GM12878 (cell line): Measurements from ENCODE around the gene AP1S3. TPM values are rescaled to one million over a fixed set of nuclear protein-coding genes. Genes with fewer than 3 reads are reported as not detected.

Experiments used
- BACH1 ChIP-seq: fragments of 450-650 bp; IDR thresholded peaks from 2 replicates; pipeline ENCODE4 v1.6.1; 2017; ENCODE audit warnings: mild to moderate bottlenecking, borderline replicate concordance
- CREB1 ChIP-seq: IDR thresholded peaks from 2 replicates; pipeline ENCODE4 v1.6.1; 2012; ENCODE audit warnings: low read depth, mild to moderate bottlenecking, inconsistent platforms
- CREM ChIP-seq: IDR thresholded peaks from 2 replicates; pipeline ENCODE4 v1.6.1; 2014; ENCODE audit warnings: antibody characterized with exemption, low read depth
- EED ChIP-seq: sonication (generic); IDR thresholded peaks from 2 replicates; pipeline ENCODE4 v1.6.1; 2016; ENCODE audit warnings: antibody characterized with exemption, low read depth
- EGR1 ChIP-seq, 2 experiments: IDR thresholded peaks; 1 replicate in 1 of 2; 2 replicates in 1 of 2; pipeline ENCODE4 v1.6.1; 2011 to 2012; ENCODE audit warnings: low read depth in 2 of 2, low read length in 2 of 2, borderline replicate concordance in 1 of 2, mild to moderate bottlenecking in 1 of 2, moderate library complexity in 1 of 2
- EP300 ChIP-seq, 2 experiments: fragments of 150-350 bp in 1 of 2; IDR thresholded peaks; 2 replicates each; pipeline ENCODE4 v1.6.1; 2011 to 2012; ENCODE audit warnings: low read depth in 2 of 2, low read length in 2 of 2, borderline replicate concordance in 1 of 2, improper control_type of control experiment in 1 of 2, inconsistent platforms in 1 of 2; ENCODE audit not compliant: control insufficient read depth in 1 of 2
- LARP7 ChIP-seq: fragments of 450-650 bp; IDR thresholded peaks from 2 replicates; pipeline ENCODE4 v1.6.1; 2017; ENCODE audit warnings: mild to moderate bottlenecking
- MXI1 ChIP-seq: fragments of 150-350 bp; IDR thresholded peaks from 2 replicates; pipeline ENCODE4 v1.6.1; 2011; ENCODE audit warnings: low read depth, mild to moderate bottlenecking, inconsistent platforms, low read length, improper control_type of control experiment
- NFYA ChIP-seq: IDR thresholded peaks from 2 replicates; pipeline ENCODE4 v1.6.1; 2011; ENCODE audit warnings: low read depth, mild to moderate bottlenecking, low read length, improper control_type of control experiment, borderline replicate concordance
- NR2C1 ChIP-seq: fragments of 450-650 bp; IDR thresholded peaks from 2 replicates; pipeline ENCODE4 v1.6.1; 2017; ENCODE audit warnings: antibody characterized with exemption, mild to moderate bottlenecking, moderate library complexity
- NR2F1 ChIP-seq: fragments of 450-650 bp; conservative IDR thresholded peaks from 2 replicates; pipeline ENCODE4 v1.6.1; 2017; ENCODE audit warnings: mild to moderate bottlenecking
- POLR2AphosphoS5 ChIP-seq: IDR thresholded peaks from 2 replicates; pipeline ENCODE4 v1.6.1; 2011; ENCODE audit warnings: mild to moderate bottlenecking, low read length, inconsistent platforms
- RB1 ChIP-seq: fragments of 450-650 bp; formaldehyde crosslinking; IDR thresholded peaks from 2 replicates; pipeline ENCODE4 v1.6.1; 2017; ENCODE audit warnings: mild to moderate bottlenecking, borderline replicate concordance
- RELA ChIP-seq: fragments of 450-650 bp; IDR thresholded peaks from 2 replicates; pipeline ENCODE4 v1.8.0; 2014; ENCODE audit warnings: borderline replicate concordance; ENCODE audit not compliant: partially characterized antibody
- RUNX3 ChIP-seq: IDR thresholded peaks from 2 replicates; pipeline ENCODE4 v1.6.1; 2012; ENCODE audit warnings: low read length, inconsistent platforms
- SIN3A ChIP-seq: IDR thresholded peaks from 2 replicates; pipeline ENCODE4 v1.6.1; 2012; ENCODE audit warnings: low read depth, low read length, improper control_type of control experiment
- YY1 ChIP-seq: IDR thresholded peaks from 2 replicates; pipeline ENCODE4 v1.6.1; 2011; ENCODE audit warnings: low read depth, mild to moderate bottlenecking, low read length
- ZNF217 ChIP-seq: fragments of 450-650 bp; IDR thresholded peaks from 2 replicates; pipeline ENCODE4 v1.6.1; 2017; ENCODE audit warnings: antibody characterized with exemption, mild to moderate bottlenecking
- ZNF24 ChIP-seq: fragments of 450-650 bp; IDR thresholded peaks from 2 replicates; pipeline ENCODE4 v1.6.1; 2017; ENCODE audit warnings: antibody characterized with exemption, mild to moderate bottlenecking
- ZZZ3 ChIP-seq: IDR thresholded peaks from 2 replicates; pipeline ENCODE4 v1.6.1; 2011; ENCODE audit warnings: low read depth; ENCODE audit not compliant: control insufficient read depth, insufficient read length
- polyA plus RNA-seq, 11 experiments: library from polyadenylated mRNA; depleted of rRNA in 4 of 11; unstranded in 6 of 11; stranded (reverse) in 5 of 11; fragments of >200 nt; fragmentation: Nextera tagmentation in 4 of 11; fragmentation: Illumina TruSeq in 1 of 11; extraction: Ambion mirVana in 4 of 11; extraction: Trizol in 1 of 11; gene quantifications; 1 replicate in 1 of 11; 2 replicates in 10 of 11; pipeline versions ENCODE4 v1.2.1 to v1.2.3, GENCODE V29; 2011 to 2016; ENCODE audit warnings: inconsistent platforms in 2 of 11, missing spikeins in 2 of 11, low read depth in 1 of 11
- total RNA-seq, 4 experiments: library from RNA; depleted of rRNA in 3 of 4; stranded (reverse); fragments of >200 nt in 3 of 4; fragmentation: Illumina TruSeq in 1 of 4; extraction: Trizol in 1 of 4; gene quantifications; 2 replicates each; pipeline versions ENCODE4 v1.2.1 to v1.2.3, GENCODE V29; 2013 to 2021
- TF ChIP-seq, protein P1 (sequence below): fragments of 450-650 bp; IDR thresholded peaks from 2 replicates; pipeline ENCODE4 v1.6.1; 2014; ENCODE audit warnings: mild to moderate bottlenecking
- TF ChIP-seq, protein P2 (sequence below): fragments of 450-650 bp; IDR thresholded peaks from 2 replicates; pipeline ENCODE4 v1.6.1; 2017; ENCODE audit warnings: mild to moderate bottlenecking, moderate library complexity
- TF ChIP-seq, protein P3 (sequence below): fragments of 450-650 bp; conservative IDR thresholded peaks from 2 replicates; pipeline ENCODE4 v1.6.1; 2017; ENCODE audit warnings: mild to moderate bottlenecking, moderate library complexity

The AP1S3 gene
- total and polyA plus RNA-seq, 10 of the 15 experiments (the other 5 are each of a cell fraction or from before 2014, with no cell fraction given), result 2.6 to 14.3 (median 9.2) TPM

DNA sequence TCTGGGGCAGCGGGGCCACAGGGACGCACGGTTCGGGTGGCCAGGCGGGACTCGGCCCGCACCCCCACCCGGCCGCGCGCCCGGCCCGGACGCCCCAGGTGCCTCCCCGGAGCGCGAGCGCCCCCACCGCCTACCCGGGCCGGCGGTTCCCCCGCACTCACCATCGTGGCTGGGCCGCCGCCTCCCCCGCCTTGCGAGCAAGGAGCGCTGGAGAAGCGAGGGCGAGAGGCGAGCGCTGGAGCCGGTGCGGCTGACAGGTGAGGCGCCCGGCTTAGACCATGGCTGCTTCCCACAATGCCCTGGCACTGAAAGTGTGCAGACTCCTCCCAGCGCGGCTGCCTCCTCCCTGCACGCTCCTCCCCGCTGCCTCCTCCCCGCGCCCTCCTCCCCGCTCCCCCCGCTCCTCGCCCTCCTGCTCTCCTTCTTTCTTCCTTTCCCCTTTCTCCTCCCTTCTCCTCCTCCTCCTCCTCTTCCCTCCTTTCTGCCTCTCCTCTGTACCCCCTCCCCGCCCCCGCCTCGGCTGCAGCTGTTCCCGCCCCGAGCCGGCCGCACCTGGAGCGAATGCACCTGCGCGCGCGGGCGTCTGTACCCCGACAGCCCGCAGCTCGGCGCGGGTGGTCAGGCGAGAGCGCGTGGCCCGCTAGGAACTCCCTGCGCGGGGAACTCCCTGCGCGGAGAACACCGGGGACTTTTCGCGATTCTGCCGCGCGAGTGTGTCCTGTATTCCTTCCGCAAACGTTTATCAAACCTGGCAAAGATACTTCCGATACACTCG is at the start of gene AP1S3 (continued):
- 0 out of 4 replicates have a peak, but pooled peaks of 1 of the 2 experiments have one; percentile 3 for TF ChIP-seq EP300 (IDR thresholded peaks at IDR 0.05; ENCODE audit: borderline replicate concordance in 1 of 2, control insufficient read depth in 1 of 2, low read depth in 2 of 2, low read length in 2 of 2)
- TF ChIP-seq MXI1, result peak; percentile 39; the same call in 1 of the 2 replicates
- peak; percentile 5; the same call in 1 of the 2 replicates for TF ChIP-seq RUNX3
- TF ChIP-seq, protein P1, sequence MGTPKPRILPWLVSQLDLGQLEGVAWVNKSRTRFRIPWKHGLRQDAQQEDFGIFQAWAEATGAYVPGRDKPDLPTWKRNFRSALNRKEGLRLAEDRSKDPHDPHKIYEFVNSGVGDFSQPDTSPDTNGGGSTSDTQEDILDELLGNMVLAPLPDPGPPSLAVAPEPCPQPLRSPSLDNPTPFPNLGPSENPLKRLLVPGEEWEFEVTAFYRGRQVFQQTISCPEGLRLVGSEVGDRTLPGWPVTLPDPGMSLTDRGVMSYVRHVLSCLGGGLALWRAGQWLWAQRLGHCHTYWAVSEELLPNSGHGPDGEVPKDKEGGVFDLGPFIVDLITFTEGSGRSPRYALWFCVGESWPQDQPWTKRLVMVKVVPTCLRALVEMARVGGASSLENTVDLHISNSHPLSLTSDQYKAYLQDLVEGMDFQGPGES, result 0 out of 2 replicates have a peak, but pooled peaks have one; percentile 16
- TF ChIP-seq, protein P2, sequence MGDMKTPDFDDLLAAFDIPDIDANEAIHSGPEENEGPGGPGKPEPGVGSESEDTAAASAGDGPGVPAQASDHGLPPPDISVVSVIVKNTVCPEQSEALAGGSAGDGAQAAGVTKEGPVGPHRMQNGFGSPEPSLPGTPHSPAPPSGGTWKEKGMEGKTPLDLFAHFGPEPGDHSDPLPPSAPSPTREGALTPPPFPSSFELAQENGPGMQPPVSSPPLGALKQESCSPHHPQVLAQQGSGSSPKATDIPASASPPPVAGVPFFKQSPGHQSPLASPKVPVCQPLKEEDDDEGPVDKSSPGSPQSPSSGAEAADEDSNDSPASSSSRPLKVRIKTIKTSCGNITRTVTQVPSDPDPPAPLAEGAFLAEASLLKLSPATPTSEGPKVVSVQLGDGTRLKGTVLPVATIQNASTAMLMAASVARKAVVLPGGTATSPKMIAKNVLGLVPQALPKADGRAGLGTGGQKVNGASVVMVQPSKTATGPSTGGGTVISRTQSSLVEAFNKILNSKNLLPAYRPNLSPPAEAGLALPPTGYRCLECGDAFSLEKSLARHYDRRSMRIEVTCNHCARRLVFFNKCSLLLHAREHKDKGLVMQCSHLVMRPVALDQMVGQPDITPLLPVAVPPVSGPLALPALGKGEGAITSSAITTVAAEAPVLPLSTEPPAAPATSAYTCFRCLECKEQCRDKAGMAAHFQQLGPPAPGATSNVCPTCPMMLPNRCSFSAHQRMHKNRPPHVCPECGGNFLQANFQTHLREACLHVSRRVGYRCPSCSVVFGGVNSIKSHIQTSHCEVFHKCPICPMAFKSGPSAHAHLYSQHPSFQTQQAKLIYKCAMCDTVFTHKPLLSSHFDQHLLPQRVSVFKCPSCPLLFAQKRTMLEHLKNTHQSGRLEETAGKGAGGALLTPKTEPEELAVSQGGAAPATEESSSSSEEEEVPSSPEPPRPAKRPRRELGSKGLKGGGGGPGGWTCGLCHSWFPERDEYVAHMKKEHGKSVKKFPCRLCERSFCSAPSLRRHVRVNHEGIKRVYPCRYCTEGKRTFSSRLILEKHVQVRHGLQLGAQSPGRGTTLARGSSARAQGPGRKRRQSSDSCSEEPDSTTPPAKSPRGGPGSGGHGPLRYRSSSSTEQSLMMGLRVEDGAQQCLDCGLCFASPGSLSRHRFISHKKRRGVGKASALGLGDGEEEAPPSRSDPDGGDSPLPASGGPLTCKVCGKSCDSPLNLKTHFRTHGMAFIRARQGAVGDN, result peak; percentile 32; the same call in 1 of the 2 replicates
- TF ChIP-seq ZNF217, result peak; percentile 66; the same call in 1 of the 2 replicates
- TF ChIP-seq POLR2AphosphoS5, result peak; percentile 65
- TF ChIP-seq NFYA, result no peak
- 0 out of 2 replicates have a peak, but pooled peaks have one; percentile 25 for TF ChIP-seq RB1
- TF ChIP-seq, protein P3, sequence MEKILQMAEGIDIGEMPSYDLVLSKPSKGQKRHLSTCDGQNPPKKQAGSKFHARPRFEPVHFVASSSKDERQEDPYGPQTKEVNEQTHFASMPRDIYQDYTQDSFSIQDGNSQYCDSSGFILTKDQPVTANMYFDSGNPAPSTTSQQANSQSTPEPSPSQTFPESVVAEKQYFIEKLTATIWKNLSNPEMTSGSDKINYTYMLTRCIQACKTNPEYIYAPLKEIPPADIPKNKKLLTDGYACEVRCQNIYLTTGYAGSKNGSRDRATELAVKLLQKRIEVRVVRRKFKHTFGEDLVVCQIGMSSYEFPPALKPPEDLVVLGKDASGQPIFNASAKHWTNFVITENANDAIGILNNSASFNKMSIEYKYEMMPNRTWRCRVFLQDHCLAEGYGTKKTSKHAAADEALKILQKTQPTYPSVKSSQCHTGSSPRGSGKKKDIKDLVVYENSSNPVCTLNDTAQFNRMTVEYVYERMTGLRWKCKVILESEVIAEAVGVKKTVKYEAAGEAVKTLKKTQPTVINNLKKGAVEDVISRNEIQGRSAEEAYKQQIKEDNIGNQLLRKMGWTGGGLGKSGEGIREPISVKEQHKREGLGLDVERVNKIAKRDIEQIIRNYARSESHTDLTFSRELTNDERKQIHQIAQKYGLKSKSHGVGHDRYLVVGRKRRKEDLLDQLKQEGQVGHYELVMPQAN, result peak; percentile 80
- TF ChIP-seq ZNF24, result peak; percentile 87; the same call in 1 of the 2 replicates
- peak in 1 of 2 experiments; percentile 70; a peak in 2 of 3 replicates for TF ChIP-seq EGR1 (IDR thresholded peaks at IDR 0.05; ENCODE audit: borderline replicate concordance in 1 of 2, low read depth in 2 of 2, low read length in 2 of 2)
- no peak for TF ChIP-seq NR2C1
- peak; percentile 85 for TF ChIP-seq RELA
- no peak for TF ChIP-seq ZZZ3
- 0 out of 2 replicates have a peak, but pooled peaks have one; percentile 53 for TF ChIP-seq CREB1
- peak; percentile 85 for TF ChIP-seq LARP7
- TF ChIP-seq EED, result peak; percentile 36; the same call in 1 of the 2 replicates
- peak; percentile 58; the same call in 1 of the 2 replicates for TF ChIP-seq YY1
- peak; percentile 62; the same call in 1 of the 2 replicates for TF ChIP-seq BACH1
- peak; percentile 28; the same call in 1 of the 2 replicates for TF ChIP-seq NR2F1
- no peak for TF ChIP-seq CREM
- TF ChIP-seq SIN3A, result no peak
